H1 (cell line): ENCODE data around the gene GALC. TPM values are rescaled to one million over a fixed set of nuclear protein-coding genes. Genes with fewer than 3 reads are reported as not detected.

Experiments
- ASH2L ChIP-seq: fragments of 200-600, 300-600 bp; sonication (generic); IDR thresholded peaks from one replicate; pipeline ENCODE4 v1.7.1; 2017; ENCODE audit warnings: low read length
- CTCF ChIP-seq, 3 experiments: IDR thresholded peaks; 1 replicate in 2 of 3; 2 replicates in 1 of 3; pipeline versions ENCODE4 v1.5.1 to v1.6.1; 2011; ENCODE audit warnings: low read length in 3 of 3, mild to moderate bottlenecking in 3 of 3, inconsistent platforms in 2 of 3, low read depth in 1 of 3, moderate library complexity in 1 of 3; ENCODE audit not compliant: insufficient read depth in 1 of 3; ENCODE audit errors: control extremely low read depth in 1 of 3
- E2F6 ChIP-seq: IDR thresholded peaks from 2 replicates; pipeline ENCODE4 v1.6.1; 2012; ENCODE audit warnings: inconsistent platforms
- EZH2 ChIP-seq: fragments of 200-600 bp; sonication (generic); IDR thresholded peaks from 2 replicates; pipeline ENCODE4 v1.7.1; 2012; ENCODE audit warnings: low read depth, mild to moderate bottlenecking, moderate library complexity, low read length, inconsistent platforms; ENCODE audit not compliant: severe bottlenecking
- HDAC2 ChIP-seq, 2 experiments: fragments of 300-600 bp in 1 of 2; sonication (generic) in 1 of 2; IDR thresholded peaks; 2 replicates each; pipeline ENCODE4 v1.6.1; 2011 to 2012; ENCODE audit warnings: low read depth in 2 of 2, low read length in 2 of 2, mild to moderate bottlenecking in 2 of 2, moderate library complexity in 2 of 2, borderline replicate concordance in 1 of 2, inconsistent platforms in 1 of 2
- KDM4A ChIP-seq: IDR thresholded peaks from one replicate; pipeline ENCODE4 v1.7.1; 2012; ENCODE audit warnings: low read depth, mild to moderate bottlenecking, moderate library complexity, low read length, inconsistent platforms; ENCODE audit not compliant: severe bottlenecking
- KDM5A ChIP-seq: fragments of 200-600 bp; IDR thresholded peaks from 2 replicates; pipeline ENCODE4 v1.7.1; 2012; ENCODE audit warnings: mild to moderate bottlenecking, low read length, inconsistent platforms, mixed read lengths
- MAFK ChIP-seq: IDR thresholded peaks from 2 replicates; pipeline ENCODE4 v1.6.1; 2012; ENCODE audit warnings: low read depth, mild to moderate bottlenecking, improper control_type of control experiment, low read length
- PHF8 ChIP-seq: fragments of 200-600 bp; sonication (generic); conservative IDR thresholded peaks from 2 replicates; pipeline ENCODE4 v1.7.1; 2012; ENCODE audit warnings: low read depth, mild to moderate bottlenecking, inconsistent platforms, low read length, moderate library complexity
- POLR2A ChIP-seq, 2 experiments: IDR thresholded peaks; 1 replicate in 1 of 2; 2 replicates in 1 of 2; pipeline ENCODE4 v1.6.1; 2011; ENCODE audit warnings: low read depth in 2 of 2, low read length in 2 of 2, mild to moderate bottlenecking in 2 of 2; ENCODE audit errors: control extremely low read depth in 1 of 2
- POLR2AphosphoS5 ChIP-seq: IDR thresholded peaks from 2 replicates; pipeline ENCODE4 v1.6.1; 2011; ENCODE audit warnings: low read depth, low read length
- RAD21 ChIP-seq, 2 experiments: IDR thresholded peaks in 1 of 2; conservative IDR thresholded peaks in 1 of 2; 2 replicates each; pipeline ENCODE4 v1.6.1; 2011; ENCODE audit warnings: low read depth in 2 of 2, low read length in 2 of 2, improper control_type of control experiment in 1 of 2, inconsistent platforms in 1 of 2, mild to moderate bottlenecking in 1 of 2, moderate library complexity in 1 of 2
- RBBP5 ChIP-seq: IDR thresholded peaks from 2 replicates; pipeline ENCODE4 v1.7.1; 2012; ENCODE audit warnings: low read depth, mild to moderate bottlenecking, inconsistent platforms, low read length, moderate library complexity, borderline replicate concordance
- SAP30 ChIP-seq: fragments of 300-600 bp; sonication (generic); IDR thresholded peaks from 2 replicates; pipeline ENCODE4 v1.7.1; 2012; ENCODE audit warnings: low read length, moderate library complexity, mild to moderate bottlenecking, inconsistent platforms; ENCODE audit not compliant: insufficient read depth, insufficient replicate concordance
- SIN3A ChIP-seq, 2 experiments: IDR thresholded peaks in 1 of 2; conservative IDR thresholded peaks in 1 of 2; 2 replicates each; pipeline ENCODE4 v1.6.1; 2011 to 2012; ENCODE audit warnings: low read length in 2 of 2, improper control_type of control experiment in 1 of 2, low read depth in 1 of 2, mild to moderate bottlenecking in 1 of 2
- SP4 ChIP-seq: IDR thresholded peaks from 2 replicates; pipeline ENCODE4 v1.6.1; 2012; ENCODE audit warnings: low read length, inconsistent platforms
- SUZ12 ChIP-seq: fragments of 200-600 bp; sonication (generic); IDR thresholded peaks from 2 replicates; pipeline ENCODE4 v1.6.1; 2012; ENCODE audit warnings: mild to moderate bottlenecking, inconsistent platforms, low read length, moderate library complexity, mixed read lengths
- TAF7 ChIP-seq: optimal IDR thresholded peaks from 2 replicates; pipeline ENCODE3; 2011; ENCODE audit warnings: low read depth, mild to moderate bottlenecking, inconsistent platforms, low read length, moderate library complexity, borderline replicate concordance
- polyA plus RNA-seq, 7 experiments: library from polyadenylated mRNA; depleted of rRNA in 3 of 7; stranded (reverse) in 5 of 7; unstranded in 2 of 7; fragments of >200 nt in 5 of 7; fragments of 200-250 nt in 2 of 7; gene quantifications; 1 replicate in 5 of 7; 2 replicates in 1 of 7; 4 replicates in 1 of 7; pipeline versions ENCODE4 v1.2.1 to v1.2.3, GENCODE V29; 2011 to 2013; ENCODE audit warnings: missing spikeins in 2 of 7, mixed read lengths in 2 of 7
- total RNA-seq: library from RNA; stranded (reverse); fragmentation: NEBNext Ultra II Directional; extraction: Animal tissue kit (Norgen Biotek cat#: 25700); gene quantifications from 2 replicates; pipeline ENCODE4 v1.2.1, GENCODE V29; 2021

Gene GALC
- total and polyA plus RNA-seq, 2 of the 8 experiments (the other 6 are each of a cell fraction or from before 2014, with no cell fraction given) = 6.1 to 12.3 TPM

- TF ChIP-seq KDM5A = no peak
- peak in 1 of 2 experiments; percentile 79; a peak in 2 of 3 replicates for TF ChIP-seq POLR2A (IDR thresholded peaks at IDR 0.05; ENCODE audit: control extremely low read depth in 1 of 2, low read depth in 2 of 2, low read length in 2 of 2)
- peak; percentile 69 for TF ChIP-seq KDM4A
- no peak for TF ChIP-seq RAD21 (IDR thresholded peaks at IDR 0.05 in 1 of 2, conservative IDR thresholded peaks at IDR 0.05 in 1 of 2; ENCODE audit: low read depth in 2 of 2, low read length in 2 of 2)
- peak; percentile 89 for TF ChIP-seq E2F6
- no peak; the same call in none of the 2 replicates for TF ChIP-seq RBBP5
- TF ChIP-seq SUZ12 = 0 out of 2 replicates have a peak, but pooled peaks have one; percentile 18
- peak; percentile 34 for TF ChIP-seq EZH2
- TF ChIP-seq SP4 = peak; percentile 50; the same call in 1 of the 2 replicates
- peak; percentile 59; the same call in 1 of the 2 replicates for TF ChIP-seq PHF8
- TF ChIP-seq POLR2AphosphoS5 = peak; percentile 53
- TF ChIP-seq TAF7 = peak; percentile 75
- peak; percentile 94 for TF ChIP-seq ASH2L
- no peak for TF ChIP-seq MAFK
- TF ChIP-seq HDAC2 (IDR thresholded peaks at IDR 0.05; ENCODE audit: borderline replicate concordance in 1 of 2, low read depth in 2 of 2, low read length in 2 of 2) = 0 out of 4 replicates have a peak, but pooled peaks of 1 of the 2 experiments have one; percentile 73
- no peak for TF ChIP-seq CTCF (IDR thresholded peaks at IDR 0.05; ENCODE audit: control extremely low read depth in 1 of 3, insufficient read depth in 1 of 3, low read depth in 1 of 3, low read length in 3 of 3)
- TF ChIP-seq SIN3A (conservative IDR thresholded peaks at IDR 0.05 in 1 of 2, IDR thresholded peaks at IDR 0.05 in 1 of 2; ENCODE audit: low read depth in 1 of 2, low read length in 2 of 2) = peak in 1 of 2 experiments; percentile 75; a peak in 2 of 4 replicates
- TF ChIP-seq SAP30 = no peak
Observed at GRCh38 chr14:87992718-87993628, at the start of gene GALC (continued).
